Progenitor cell of endocrine pancreas (in vitro differentiated cells): ENCODE data around the gene GOLGA6A. TPM values are rescaled to one million over a fixed set of nuclear protein-coding genes. Genes with fewer than 3 reads are reported as not detected.

Experiments
- DNase-seq: peaks from one replicate; pipeline ENCODE4 v3.0.0; 2021; ENCODE audit warnings: low spot score; ENCODE audit not compliant: unreplicated experiment
- H3K27ac Mint-ChIP-seq: 2 replicates; pipeline ENCODE4 v1.8.0; 2021; ENCODE audit warnings: mild to moderate bottlenecking, moderate library complexity, mixed read lengths
- H3K27me3 Mint-ChIP-seq: 2 replicates; pipeline ENCODE4 v1.8.0; 2021; ENCODE audit warnings: mixed read lengths
- H3K36me3 Mint-ChIP-seq: 2 replicates; pipeline ENCODE4 v1.8.0; 2022; ENCODE audit warnings: mixed read lengths; ENCODE audit not compliant: insufficient read depth
- H3K4me1 Mint-ChIP-seq: 2 replicates; pipeline ENCODE4 v1.8.0; 2021; ENCODE audit warnings: low read depth, mixed read lengths
- H3K4me3 Mint-ChIP-seq: 2 replicates; pipeline ENCODE4 v1.8.0; 2021; ENCODE audit warnings: low read depth, mild to moderate bottlenecking, moderate library complexity, mixed read lengths
- H3K9me3 Mint-ChIP-seq: 2 replicates; pipeline ENCODE4 v1.8.0; 2021; ENCODE audit warnings: low read depth, mixed read lengths
- total RNA-seq: library from RNA; stranded (reverse); gene quantifications from 2 replicates; pipeline ENCODE4 v1.2.1, GENCODE V29; 2021
- TF ChIP-seq, protein P1 (sequence below): fragments of 200-600 bp; sonication (generic); IDR thresholded peaks from one replicate; pipeline ENCODE4 v1.5.0; 2021; ENCODE audit warnings: antibody characterized with exemption, mild to moderate bottlenecking; ENCODE audit not compliant: unreplicated experiment

GOLGA6A gene
- total RNA-seq, 1 donor from 2014 or later = 0.89 TPM

DNA sequence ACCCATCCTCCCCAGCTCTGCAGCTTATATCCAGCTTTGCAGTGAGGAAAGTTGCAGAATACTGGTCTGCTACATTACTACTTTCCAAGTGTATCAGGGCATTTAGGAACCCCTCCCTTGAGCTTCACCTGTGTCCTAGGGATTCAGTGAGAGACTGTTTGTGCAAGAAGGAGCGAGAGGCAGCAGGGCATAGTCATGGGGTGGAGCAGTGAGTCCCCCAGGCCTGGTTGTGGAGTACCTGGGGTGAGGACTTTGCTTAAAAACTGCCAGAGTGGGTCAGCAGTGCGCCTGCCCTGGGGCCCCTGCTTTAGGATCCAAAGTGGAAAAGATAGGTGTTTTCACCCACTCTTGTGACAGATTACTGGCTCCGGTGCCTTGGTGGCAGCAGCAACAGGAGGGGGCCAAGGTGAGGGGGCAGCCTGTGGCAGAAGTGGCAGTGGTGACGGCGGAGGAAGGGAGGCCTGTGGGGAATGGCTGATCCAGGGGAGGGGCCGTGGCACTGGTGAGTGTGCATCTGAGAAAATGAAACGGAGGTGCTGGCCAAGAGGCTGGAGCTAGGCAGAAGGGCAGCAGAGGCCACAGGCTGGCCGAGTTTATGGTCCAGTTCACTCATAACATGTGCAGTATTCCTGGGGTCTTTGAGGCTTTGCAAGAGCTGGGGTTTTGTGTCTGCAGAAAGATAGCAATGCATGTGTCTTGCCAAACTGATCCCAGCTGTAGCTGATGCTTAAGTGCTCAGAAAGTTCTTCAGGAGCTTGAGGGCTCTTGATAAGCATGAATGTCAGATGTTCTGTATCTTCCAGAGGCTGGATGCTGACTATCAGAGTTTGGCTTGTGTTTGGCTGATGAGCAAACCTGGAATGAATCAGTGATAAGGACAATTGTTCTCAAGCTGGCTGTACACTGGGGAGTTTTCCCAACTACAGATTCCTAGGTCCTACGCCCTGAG lies 43.4 kb downstream of the GOLGA6A start:
- no peak for DNase-seq
- Mint-ChIP-seq H3K4me1 (no peaks in the 10 kb centered on the region), H3K27ac (no peak overlapping the region), H3K9me3 (no peaks in the 10 kb centered on the region), H3K4me3 (no peak overlapping the region), H3K27me3 (no peaks in the 10 kb centered on the region), H3K36me3 (peaks cover 2% of the 10 kb centered on the region)
- TF ChIP-seq, protein P1, sequence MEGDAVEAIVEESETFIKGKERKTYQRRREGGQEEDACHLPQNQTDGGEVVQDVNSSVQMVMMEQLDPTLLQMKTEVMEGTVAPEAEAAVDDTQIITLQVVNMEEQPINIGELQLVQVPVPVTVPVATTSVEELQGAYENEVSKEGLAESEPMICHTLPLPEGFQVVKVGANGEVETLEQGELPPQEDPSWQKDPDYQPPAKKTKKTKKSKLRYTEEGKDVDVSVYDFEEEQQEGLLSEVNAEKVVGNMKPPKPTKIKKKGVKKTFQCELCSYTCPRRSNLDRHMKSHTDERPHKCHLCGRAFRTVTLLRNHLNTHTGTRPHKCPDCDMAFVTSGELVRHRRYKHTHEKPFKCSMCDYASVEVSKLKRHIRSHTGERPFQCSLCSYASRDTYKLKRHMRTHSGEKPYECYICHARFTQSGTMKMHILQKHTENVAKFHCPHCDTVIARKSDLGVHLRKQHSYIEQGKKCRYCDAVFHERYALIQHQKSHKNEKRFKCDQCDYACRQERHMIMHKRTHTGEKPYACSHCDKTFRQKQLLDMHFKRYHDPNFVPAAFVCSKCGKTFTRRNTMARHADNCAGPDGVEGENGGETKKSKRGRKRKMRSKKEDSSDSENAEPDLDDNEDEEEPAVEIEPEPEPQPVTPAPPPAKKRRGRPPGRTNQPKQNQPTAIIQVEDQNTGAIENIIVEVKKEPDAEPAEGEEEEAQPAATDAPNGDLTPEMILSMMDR = no peak

DNA sequence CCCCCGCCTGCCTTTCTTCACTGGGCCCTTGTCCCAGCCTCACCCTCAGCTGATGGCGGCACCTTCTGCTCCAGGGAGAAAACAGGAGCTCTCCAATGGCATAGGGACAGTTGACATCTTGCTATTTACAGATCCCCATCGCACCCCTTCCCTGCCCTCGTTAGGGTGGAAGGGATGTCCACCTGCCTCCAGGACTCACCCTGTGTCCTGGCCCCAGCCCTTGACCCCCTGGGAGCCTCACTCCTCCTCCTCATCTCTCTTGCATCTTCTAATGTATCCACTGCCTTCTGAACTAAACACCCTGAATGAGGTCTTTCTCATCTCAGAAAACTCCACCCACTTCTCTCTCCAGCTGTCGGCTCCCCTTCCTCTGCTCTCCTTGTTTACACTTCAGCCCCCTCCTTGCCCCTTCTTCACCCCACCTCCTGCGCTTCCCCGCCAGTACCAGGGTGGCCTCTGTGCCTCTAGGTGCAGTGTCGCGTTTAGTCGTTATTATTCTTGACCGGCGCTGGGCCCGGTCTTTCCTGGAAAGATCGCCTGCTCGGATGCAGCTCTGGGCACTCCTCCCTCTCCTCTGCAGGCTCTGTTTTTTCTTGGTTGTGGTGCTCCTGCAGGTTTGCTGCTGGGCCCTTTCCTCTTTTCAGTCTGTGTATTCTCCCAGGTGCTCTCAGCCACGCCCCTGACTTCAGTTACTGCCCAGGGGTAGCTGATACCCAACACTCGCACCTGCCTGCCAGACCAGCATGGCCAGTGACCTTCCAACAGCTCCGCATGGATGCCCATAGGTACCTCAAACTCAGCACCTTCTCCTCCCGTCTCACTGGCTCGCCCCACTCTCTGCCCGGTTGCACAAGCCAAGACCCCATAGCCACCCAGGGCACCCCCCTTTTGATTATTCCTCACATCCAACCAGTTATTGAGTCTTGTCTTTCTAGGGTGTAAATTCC lies 44.9 kb downstream of the GOLGA6A start:
- TF ChIP-seq, protein P1 = no peak
- H3K4me1 Mint-ChIP-seq = no peaks in the 10 kb centered on the region
- H3K27me3 Mint-ChIP-seq = no peaks in the 10 kb centered on the region
- H3K9me3 Mint-ChIP-seq = no peaks in the 10 kb centered on the region
- DNase-seq = no peak
- peaks cover 2% of the 10 kb centered on the region for H3K36me3 Mint-ChIP-seq
- H3K4me3 Mint-ChIP-seq = no peak overlapping the region
- no peak overlapping the region for H3K27ac Mint-ChIP-seq

DNA sequence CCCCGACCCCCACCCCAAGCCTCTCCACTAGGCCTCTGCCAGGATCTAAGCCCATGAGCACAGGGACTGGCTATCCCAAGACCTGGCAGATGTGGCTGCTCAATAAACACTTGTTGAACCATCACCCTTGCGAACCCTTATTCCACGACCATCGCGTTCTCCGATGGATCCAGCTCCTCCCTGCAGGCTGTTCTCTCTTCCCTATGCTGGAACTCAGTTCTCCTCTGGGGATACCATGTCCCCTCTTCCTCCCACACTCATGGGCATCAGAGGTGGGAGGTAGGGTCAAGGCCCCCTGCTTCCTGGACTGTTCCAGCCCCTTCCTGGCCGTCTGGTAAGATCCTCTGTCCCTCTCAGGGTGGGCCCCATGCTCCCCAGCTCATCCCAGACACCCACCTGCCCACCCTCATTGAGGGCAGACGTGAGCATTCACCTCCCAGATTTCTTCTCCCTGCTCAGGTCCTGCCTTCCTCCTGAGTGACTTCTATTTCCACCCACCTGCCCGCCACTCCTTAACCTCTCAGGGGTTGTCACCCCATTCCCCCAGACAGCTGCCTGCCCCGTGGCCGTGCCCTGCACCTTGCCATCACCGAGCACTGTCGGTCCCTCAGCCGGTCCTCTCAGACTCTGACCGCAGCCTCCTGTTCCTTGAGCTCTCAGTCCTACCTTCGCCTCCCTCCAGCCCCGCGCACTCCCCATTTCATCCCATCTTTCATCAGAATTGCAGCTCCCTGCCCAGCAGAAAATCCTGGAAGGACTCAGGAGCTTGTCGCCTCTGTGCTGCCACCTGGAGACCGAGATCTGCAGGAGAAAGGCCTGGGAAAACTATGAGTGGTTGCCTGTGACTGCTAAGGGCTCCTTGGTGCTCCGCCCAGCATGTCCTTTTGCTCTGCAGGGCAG lies 45.8 kb downstream of the GOLGA6A start:
- TF ChIP-seq, protein P1 = peak; percentile 64
- no peaks in the 10 kb centered on the region for H3K27me3 Mint-ChIP-seq
- no peak overlapping the region for H3K27ac Mint-ChIP-seq
- DNase-seq = peak; percentile 25
- no peaks in the 10 kb centered on the region for H3K4me1 Mint-ChIP-seq
- no peaks in the 10 kb centered on the region for H3K9me3 Mint-ChIP-seq
- peaks cover 2% of the 10 kb centered on the region for H3K36me3 Mint-ChIP-seq
- H3K4me3 Mint-ChIP-seq = no peak overlapping the region

DNA sequence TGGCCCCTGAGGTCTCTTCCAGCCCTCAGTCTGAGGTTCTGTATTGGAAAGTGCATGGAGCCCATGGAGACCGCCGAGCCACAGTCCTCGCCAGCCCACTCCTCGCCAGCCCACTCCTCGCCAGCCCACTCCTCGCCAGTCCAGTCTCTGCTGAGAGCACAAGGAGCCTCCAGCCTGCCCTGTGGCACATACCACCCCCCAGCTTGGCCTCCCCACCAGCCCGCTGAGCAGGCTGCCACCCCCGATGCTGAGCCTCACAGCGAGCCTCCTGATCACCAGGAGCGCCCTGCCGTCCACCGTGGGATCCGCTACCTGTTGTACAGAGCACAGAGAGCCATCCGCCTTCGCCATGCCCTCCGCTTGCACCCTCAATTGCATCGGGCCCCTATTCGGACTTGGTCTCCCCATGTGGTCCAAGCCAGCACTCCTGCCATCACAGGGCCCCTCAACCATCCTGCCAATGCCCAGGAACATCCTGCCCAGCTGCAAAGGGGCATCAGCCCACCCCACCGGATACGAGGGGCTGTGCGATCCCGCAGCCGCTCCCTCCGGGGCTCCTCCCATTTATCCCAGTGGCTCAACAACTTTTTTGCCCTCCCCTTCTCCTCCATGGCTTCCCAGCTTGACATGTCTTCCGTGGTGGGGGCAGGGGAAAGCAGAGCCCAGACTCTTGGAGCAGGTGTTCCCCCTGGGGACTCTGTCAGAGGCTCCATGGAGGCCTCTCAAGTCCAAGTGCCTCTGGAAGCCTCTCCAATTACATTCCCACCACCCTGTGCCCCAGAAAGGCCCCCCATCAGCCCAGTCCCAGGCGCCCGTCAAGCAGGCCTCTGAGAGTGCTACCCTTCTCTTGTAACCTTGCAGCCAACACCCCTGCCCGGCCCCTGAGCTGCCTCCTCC lies 47.0 kb downstream of the GOLGA6A start:
- TF ChIP-seq, protein P1 = no peak
- no peak for DNase-seq
- no peak overlapping the region for H3K4me3 Mint-ChIP-seq
- no peaks in the 10 kb centered on the region for H3K4me1 Mint-ChIP-seq
- peaks cover 2% of the 10 kb centered on the region for H3K36me3 Mint-ChIP-seq
- no peak overlapping the region for H3K27ac Mint-ChIP-seq
- H3K27me3 Mint-ChIP-seq = no peaks in the 10 kb centered on the region
- no peaks in the 10 kb centered on the region for H3K9me3 Mint-ChIP-seq
